B cell (primary cell): ENCODE data around the gene ELAVL2. TPM values are rescaled to one million over a fixed set of nuclear protein-coding genes. Genes with fewer than 3 reads are reported as not detected.

ENCODE experiments used
- ATAC-seq: fragments of 200-7000 bp; cut with Tn5 transposase; one replicate; pipeline ENCODE4 v1.10.0; 2021; ENCODE audit warnings: low read depth, mild to moderate bottlenecking, moderate number of reproducible peaks, moderate library complexity
- CTCF ChIA-PET: fragments of 350-600 bp; sonication (Branson Sonifier 250); formaldehyde crosslinking; loops from one replicate; lab custom pipeline; 2021; ENCODE audit warnings: antibody characterized with exemption, inconsistent platforms; lab: Charles Lee
- POLR2A ChIA-PET: fragments of 350-600 bp; sonication (Branson Sonifier 250); formaldehyde crosslinking; loops from one replicate; lab custom pipeline; 2021; ENCODE audit warnings: antibody characterized with exemption; lab: Charles Lee
- DNase-seq: peaks from one replicate; pipeline ENCODE4 v3.0.0; 2013
- H2AFZ ChIP-seq: 2 replicates; pipeline ENCODE4 v1.6.1; 2012; ENCODE audit warnings: mild to moderate bottlenecking, low read depth, low read length; ENCODE audit not compliant: insufficient read depth, poor library complexity, severe bottlenecking
- H3K27ac ChIP-seq, 2 donors: 1 replicate in 1 of 2; 2 replicates in 1 of 2; pipeline ENCODE4 v1.5.1; 2012 to 2013; ENCODE audit warnings: low read length in 2 of 2, mild to moderate bottlenecking in 2 of 2, moderate library complexity in 1 of 2
- H3K27me3 ChIP-seq, 4 experiments: fragments of 200-600 bp in 1 of 4; sonication (generic) in 1 of 4; replicated peaks in 1 of 4; 1 replicate in 2 of 4; 2 replicates in 2 of 4; pipeline versions ENCODE4 v1.6.1 to v1.7.0; 2013 to 2016; ENCODE audit warnings: low read length in 3 of 4, mild to moderate bottlenecking in 2 of 4, mixed read lengths in 1 of 4, moderate library complexity in 1 of 4; ENCODE audit not compliant: insufficient read depth in 4 of 4, control insufficient read depth in 3 of 4; ENCODE audit errors: control extremely low read depth in 1 of 4
- H3K36me3 ChIP-seq, 2 experiments: replicated peaks in 1 of 2; 1 replicate in 1 of 2; 2 replicates in 1 of 2; pipeline versions ENCODE4 v1.6.1 to v1.7.1; 2013; ENCODE audit warnings: low read length in 1 of 2; ENCODE audit not compliant: insufficient read depth in 2 of 2, control insufficient read depth in 1 of 2; ENCODE audit errors: control extremely low read depth in 1 of 2, extremely low read depth in 1 of 2
- H3K4me1 ChIP-seq, 2 donors: fragments of 200-600 bp in 1 of 2; sonication (generic) in 1 of 2; 1 replicate in 1 of 2; 2 replicates in 1 of 2; pipeline versions ENCODE4 v1.5.1 to v1.6.1; 2013 to 2017; ENCODE audit warnings: low read length in 2 of 2; ENCODE audit not compliant: control insufficient read depth in 2 of 2, insufficient read depth in 2 of 2
- H3K4me2 ChIP-seq: replicated peaks from 2 replicates; pipeline ENCODE3; 2012; ENCODE audit warnings: mild to moderate bottlenecking, low read depth, low read length; ENCODE audit not compliant: poor library complexity, severe bottlenecking
- H3K4me3 ChIP-seq, 5 experiments: fragments of 200-600 bp in 1 of 5; sonication (generic) in 1 of 5; 1 replicate in 3 of 5; 2 replicates in 2 of 5; pipeline versions ENCODE4 v1.5.1 to v1.7.0; 2011 to 2016; ENCODE audit warnings: low read length in 4 of 5, mild to moderate bottlenecking in 4 of 5, low read depth in 2 of 5, control low read depth in 1 of 5, moderate library complexity in 1 of 5; ENCODE audit not compliant: insufficient read depth in 1 of 5; ENCODE audit errors: control extremely low read depth in 1 of 5, extremely low read depth in 1 of 5
- H3K79me2 ChIP-seq: fragments of 200-600 bp; sonication (generic); one replicate; pipeline ENCODE4 v1.6.0; 2016; ENCODE audit warnings: low read length; ENCODE audit not compliant: control insufficient read depth, insufficient read depth
- H3K9ac ChIP-seq: fragments of 200-600 bp; sonication (generic); 2 replicates; pipeline ENCODE4 v1.6.1; 2017; ENCODE audit warnings: mild to moderate bottlenecking, low read length, moderate library complexity
- H3K9me3 ChIP-seq, 3 donors: one replicate each; pipeline versions ENCODE4 v1.6.1 to v1.7.1; 2013; ENCODE audit warnings: low read length in 2 of 3; ENCODE audit not compliant: control insufficient read depth in 2 of 3, insufficient read depth in 1 of 3; ENCODE audit errors: control extremely low read depth in 1 of 3
- H4K20me1 ChIP-seq: 2 replicates; pipeline ENCODE4 v1.6.0; 2012; ENCODE audit warnings: mild to moderate bottlenecking, low read length; ENCODE audit not compliant: insufficient read depth, control insufficient read depth, poor library complexity, severe bottlenecking
- H3K27ac Mint-ChIP-seq: one replicate; pipeline ENCODE4 v1.8.0; 2021; ENCODE audit warnings: mixed read lengths
- H3K27me3 Mint-ChIP-seq: one replicate; pipeline ENCODE4 v1.8.0; 2021; ENCODE audit warnings: mixed read lengths
- H3K4me1 Mint-ChIP-seq: one replicate; pipeline ENCODE4 v1.8.0; 2021; ENCODE audit warnings: mixed read lengths
- H3K4me3 Mint-ChIP-seq: one replicate; pipeline ENCODE4 v1.8.0; 2021; ENCODE audit warnings: mixed read lengths
- H3K9me3 Mint-ChIP-seq: one replicate; pipeline ENCODE4 v1.8.0; 2022; ENCODE audit warnings: mixed read lengths; ENCODE audit not compliant: insufficient read depth
- EZH2 ChIP-seq: IDR thresholded peaks from 2 replicates; pipeline ENCODE4 v1.6.1; 2012; ENCODE audit warnings: borderline replicate concordance, low read depth, mild to moderate bottlenecking, moderate library complexity, low read length; ENCODE audit not compliant: insufficient read depth, poor library complexity, severe bottlenecking
- WGBS: methylation state at CpG from one replicate; pipeline ENCODE4 v1.1.5; 2013; ENCODE audit warnings: missing lambda C conversion rate; ENCODE audit not compliant: insufficient coverage; 5-methylcytosine and 5-hydroxymethylcytosine counted together
- intact Hi-C: fragments of 100-400 bp; cut with micrococcal nuclease; formaldehyde crosslinking; loops from one replicate; pipeline ENCODE4 v1.10.0; 2022
- polyA plus RNA-seq: library from polyadenylated mRNA; depleted of rRNA; stranded (reverse); fragments of >200 nt; gene quantifications from 2 replicates; pipeline ENCODE4 v1.2.3, GENCODE V29; 2012
- total RNA-seq, 2 donors: library from RNA; stranded (reverse); fragments of 120-200 nt in 1 of 2; gene quantifications; 1 replicate in 1 of 2; 2 replicates in 1 of 2; pipeline versions ENCODE4 v1.2.3 to v1.2.4, GENCODE V29; 2013 to 2022
- TF ChIP-seq, protein P1 (sequence below): fragments of 200-600 bp; IDR thresholded peaks from one replicate; pipeline ENCODE4 v1.8.0; 2022; ENCODE audit warnings: antibody characterized with exemption, mild to moderate bottlenecking

The ELAVL2 gene
- total and polyA plus RNA-seq, 2 donors (not counting 1 experiment from before 2014, with no cell fraction given) = not detected

DNA sequence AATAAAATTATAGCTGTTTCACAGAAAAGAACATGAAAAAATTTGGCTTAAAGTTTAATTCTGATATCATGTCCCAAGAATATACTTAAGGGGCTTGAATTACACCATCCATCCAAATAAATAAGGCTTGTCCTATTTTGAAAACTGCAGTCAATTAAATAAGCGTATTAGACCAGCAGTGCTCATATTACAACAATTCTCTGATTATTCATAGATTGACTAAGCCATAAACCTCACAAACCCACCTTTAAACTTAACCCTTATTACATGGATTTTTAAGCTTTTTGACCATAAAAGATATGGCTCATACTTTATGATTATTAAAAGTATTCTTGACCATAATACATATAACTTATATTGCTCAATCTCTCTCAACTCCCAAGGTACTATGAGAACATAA lies 127.9 kb downstream of the ELAVL2 start:
- Mint-ChIP-seq H3K27ac (no peak overlapping the region), H3K4me1 (no peaks in the 10 kb centered on the region), H3K4me3 (no peak overlapping the region), H3K27me3 (no peaks in the 10 kb centered on the region), H3K9me3 (peaks cover 2% of the 10 kb centered on the region)
- DNase-seq = no peak
- 83% methylated on average over 1 of the region's 1 CpG for WGBS
- H3K4me3 ChIP-seq = no peak overlapping the region
- H3K27ac ChIP-seq = no peak overlapping the region
- CTCF ChIA-PET = interaction anchor here (0.9 kb wide), 1 partner anchor 14 kb away, joined by 4 read pairs; no protein-coding TSS in a partner anchor
- no peaks in the 10 kb centered on the region for H4K20me1 ChIP-seq
- H3K4me1 ChIP-seq = no peaks in the 10 kb centered on the region
- H3K79me2 ChIP-seq = no peaks in the 10 kb centered on the region
- no peaks in the 10 kb centered on the region for H3K36me3 ChIP-seq
- H3K4me2 ChIP-seq = no peak overlapping the region
- POLR2A ChIA-PET = no interaction called here
- TF ChIP-seq, protein P1, sequence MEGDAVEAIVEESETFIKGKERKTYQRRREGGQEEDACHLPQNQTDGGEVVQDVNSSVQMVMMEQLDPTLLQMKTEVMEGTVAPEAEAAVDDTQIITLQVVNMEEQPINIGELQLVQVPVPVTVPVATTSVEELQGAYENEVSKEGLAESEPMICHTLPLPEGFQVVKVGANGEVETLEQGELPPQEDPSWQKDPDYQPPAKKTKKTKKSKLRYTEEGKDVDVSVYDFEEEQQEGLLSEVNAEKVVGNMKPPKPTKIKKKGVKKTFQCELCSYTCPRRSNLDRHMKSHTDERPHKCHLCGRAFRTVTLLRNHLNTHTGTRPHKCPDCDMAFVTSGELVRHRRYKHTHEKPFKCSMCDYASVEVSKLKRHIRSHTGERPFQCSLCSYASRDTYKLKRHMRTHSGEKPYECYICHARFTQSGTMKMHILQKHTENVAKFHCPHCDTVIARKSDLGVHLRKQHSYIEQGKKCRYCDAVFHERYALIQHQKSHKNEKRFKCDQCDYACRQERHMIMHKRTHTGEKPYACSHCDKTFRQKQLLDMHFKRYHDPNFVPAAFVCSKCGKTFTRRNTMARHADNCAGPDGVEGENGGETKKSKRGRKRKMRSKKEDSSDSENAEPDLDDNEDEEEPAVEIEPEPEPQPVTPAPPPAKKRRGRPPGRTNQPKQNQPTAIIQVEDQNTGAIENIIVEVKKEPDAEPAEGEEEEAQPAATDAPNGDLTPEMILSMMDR = no peak
- TF ChIP-seq EZH2 = no peak
- no peak overlapping the region for H2AFZ ChIP-seq
- H3K27me3 ChIP-seq = no peaks in the 10 kb centered on the region
- H3K9me3 ChIP-seq = no peaks in the 10 kb centered on the region
- ATAC-seq = no peak
- H3K9ac ChIP-seq = no peak overlapping the region
- intact Hi-C loops = no loop called here

- CTCF ChIA-PET = no interaction called here
These were observed 130.5 kb downstream of the ELAVL2 start for GRCh38 chr9:23695572-23695971.

More at GRCh38 chr9:23695572-23695971, 130.5 kb downstream of the ELAVL2 start:
- Histone ChIP-seq H3K4me3 (no peak overlapping the region), H2AFZ (no peak overlapping the region), H4K20me1 (no peaks in the 10 kb centered on the region), H3K27me3 (no peaks in the 10 kb centered on the region), H3K9me3 (no peaks in the 10 kb centered on the region), H3K27ac (no peak overlapping the region), H3K9ac (no peak overlapping the region), H3K36me3 (no peaks in the 10 kb centered on the region), H3K4me1 (no peaks in the 10 kb centered on the region), H3K79me2 (no peaks in the 10 kb centered on the region), H3K4me2 (no peak overlapping the region)
- H3K4me3 Mint-ChIP-seq = no peak overlapping the region
- POLR2A ChIA-PET = no interaction called here
- intact Hi-C loops = no loop called here
- TF ChIP-seq EZH2 = no peak
- TF ChIP-seq, protein P1 = no peak
- ATAC-seq (no peak), DNase-seq (no peak)
- WGBS = 62% methylated on average over 2 of the region's 5 CpGs
- H3K27me3 Mint-ChIP-seq = no peaks in the 10 kb centered on the region
- H3K9me3 Mint-ChIP-seq = peaks cover 2% of the 10 kb centered on the region
- no peaks in the 10 kb centered on the region for H3K4me1 Mint-ChIP-seq
- H3K27ac Mint-ChIP-seq = no peak overlapping the region
